GM23338 (cell line): Measurements from ENCODE around the gene UBN1. TPM values are rescaled to one million over a fixed set of nuclear protein-coding genes. Genes with fewer than 3 reads are reported as not detected.

Experiments
- ATAC-seq: fragments of 200-7000 bp; cut with Tn5 transposase; 3 replicates; pipeline ENCODE4 v1.9.1; 2020
- DNase-seq: peaks from one replicate; pipeline ENCODE4 v3.0.0-alpha.2; 2015; ENCODE audit warnings: low spot score
- H2AFZ ChIP-seq: fragments of 200-600 bp; sonication (generic); 2 replicates; pipeline ENCODE4 v1.8.0; 2016; ENCODE audit warnings: antibody characterized with exemption, mild to moderate bottlenecking, moderate library complexity
- H3F3A ChIP-seq: fragments of 200-600 bp; sonication (generic); replicated peaks from 2 replicates; pipeline ENCODE4 v1.8.0; 2017; ENCODE audit warnings: antibody characterized with exemption, mixed run types, low read depth
- H3K27ac ChIP-seq: fragments of 200-600 bp; sonication (generic); 2 replicates; pipeline ENCODE4 v1.6.1; 2016; ENCODE audit warnings: low read depth
- H3K27me3 ChIP-seq: fragments of 200-600 bp; sonication (generic); 2 replicates; pipeline ENCODE4 v1.8.0; 2016; ENCODE audit warnings: mild to moderate bottlenecking, mixed run types, moderate library complexity; ENCODE audit not compliant: insufficient read depth
- H3K36me3 ChIP-seq: fragments of 200-600 bp; sonication (generic); 2 replicates; pipeline ENCODE4 v1.8.0; 2016; ENCODE audit warnings: mild to moderate bottlenecking; ENCODE audit not compliant: insufficient read depth
- H3K4me1 ChIP-seq: fragments of 200-600 bp; sonication (generic); 2 replicates; pipeline ENCODE4 v1.8.0; 2016; ENCODE audit warnings: mild to moderate bottlenecking, moderate library complexity; ENCODE audit not compliant: insufficient read depth
- H3K4me2 ChIP-seq: fragments of 200-600 bp; sonication (generic); 2 replicates; pipeline ENCODE4 v1.7.1; 2017; ENCODE audit warnings: mixed run types
- H3K4me3 ChIP-seq: fragments of 200-600 bp; sonication (generic); 2 replicates; pipeline ENCODE4 v1.6.1; 2016; ENCODE audit warnings: mixed run types
- H3K79me2 ChIP-seq: fragments of 200-600 bp; sonication (generic); replicated peaks from 2 replicates; pipeline ENCODE4 v1.8.0; 2017; ENCODE audit warnings: mild to moderate bottlenecking; ENCODE audit not compliant: insufficient read depth
- H3K9me2 ChIP-seq: fragments of 200-600 bp; sonication (generic); 2 replicates; pipeline ENCODE4 v1.8.0; 2017; ENCODE audit not compliant: insufficient read depth
- H4K20me1 ChIP-seq: fragments of 200-600 bp; sonication (generic); replicated peaks from 2 replicates; pipeline ENCODE4 v1.8.0; 2017; ENCODE audit warnings: mild to moderate bottlenecking; ENCODE audit not compliant: insufficient read depth
- H3K27ac Mint-ChIP-seq: 2 replicates; pipeline ENCODE4 v1.8.0; 2020; ENCODE audit warnings: inconsistent platforms, mild to moderate bottlenecking, moderate library complexity, mixed read lengths
- H3K27me3 Mint-ChIP-seq: 3 replicates; pipeline ENCODE4 v1.8.0; 2022; ENCODE audit warnings: low read depth, mild to moderate bottlenecking, moderate library complexity, mixed read lengths, inconsistent platforms; ENCODE audit not compliant: insufficient read depth, poor library complexity
- H3K36me3 Mint-ChIP-seq: 3 replicates; pipeline ENCODE4 v1.8.0; 2021; ENCODE audit warnings: low read depth, mild to moderate bottlenecking, inconsistent platforms, moderate library complexity, mixed read lengths
- H3K4me1 Mint-ChIP-seq: 3 replicates; pipeline ENCODE4 v1.8.0; 2020; ENCODE audit warnings: mild to moderate bottlenecking, inconsistent platforms, mixed read lengths
- H3K4me3 Mint-ChIP-seq: 3 replicates; pipeline ENCODE4 v1.8.0; 2021; ENCODE audit warnings: moderate library complexity, mild to moderate bottlenecking, inconsistent platforms, mixed read lengths
- H3K9me3 Mint-ChIP-seq: 3 replicates; pipeline ENCODE4 v1.8.0; 2020; ENCODE audit warnings: moderate library complexity, mild to moderate bottlenecking, inconsistent platforms, mixed read lengths
- CREB1 ChIP-seq: fragments of 250-450 bp; sonication (Bioruptor Pico); IDR thresholded peaks from 2 replicates; pipeline ENCODE4 v1.5.0; 2020; ENCODE audit warnings: low read depth, mild to moderate bottlenecking, moderate library complexity
- REST ChIP-seq: IDR thresholded peaks from one replicate; pipeline ENCODE4 v1.6.1; 2018; ENCODE audit warnings: antibody characterized with exemption; ENCODE audit not compliant: unreplicated experiment
- STAT1 ChIP-seq: IDR thresholded peaks from one replicate; pipeline ENCODE4 v1.6.1; 2016; ENCODE audit warnings: antibody characterized with exemption; ENCODE audit not compliant: unreplicated experiment
- polyA plus RNA-seq: library from polyadenylated mRNA; unstranded; fragments of >200 nt; fragmentation: Nextera tagmentation; extraction: Ambion mirVana; gene quantifications from 2 replicates; pipeline ENCODE4 v1.2.1, GENCODE V29; 2016
- total RNA-seq: library from RNA; depleted of rRNA; stranded (reverse); fragments of >200 nt; shearing (Covaris generic); gene quantifications from 2 replicates; pipeline ENCODE4 v1.2.3, GENCODE V29; 2014
- TF ChIP-seq, protein P1 (sequence below): fragments of 250-450 bp; sonication (Bioruptor Pico); IDR thresholded peaks from 2 replicates; pipeline ENCODE4 v1.5.0; 2020; ENCODE audit warnings: mild to moderate bottlenecking, moderate library complexity
- TF ChIP-seq, protein P2 (sequence below), 2 experiments: fragments of 200-600 bp in 1 of 2; sonication (generic) in 1 of 2; conservative IDR thresholded peaks; 2 replicates each; pipeline versions ENCODE4 v1.5.1 to v1.6.1; 2016 to 2017; ENCODE audit warnings: antibody characterized with exemption in 2 of 2, low read depth in 2 of 2, mild to moderate bottlenecking in 2 of 2, moderate library complexity in 1 of 2

UBN1 gene
- total and polyA plus RNA-seq, 2 experiments from 2014 or later: 18.3 to 46.8 TPM

DNA sequence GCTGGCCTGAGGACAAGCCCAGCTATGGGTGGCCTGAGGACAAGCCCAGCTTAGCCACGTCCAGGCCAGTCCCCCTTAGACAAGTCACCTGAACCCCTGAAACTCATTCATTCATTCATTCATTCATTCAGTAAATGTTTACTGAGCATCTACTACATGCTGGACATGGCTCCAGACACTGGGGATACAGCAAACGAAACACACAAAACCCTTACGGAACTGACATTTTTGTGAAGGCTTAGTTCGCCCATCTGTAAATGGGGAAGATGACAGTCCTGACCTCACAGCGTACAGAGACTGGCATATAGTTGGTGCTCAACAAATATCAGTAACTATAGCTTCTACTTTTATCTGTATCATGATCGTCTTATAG, 52.2 kb downstream of the UBN1 start:
- Mint-ChIP-seq H3K27ac (no peak overlapping the region), H3K4me1 (peaks cover 3% of the 10 kb centered on the region; the same call in 1 of the 3 replicates), H3K4me3 (no peak overlapping the region), H3K27me3 (peaks cover 5% of the 10 kb centered on the region), H3K9me3 (peaks cover 5% of the 10 kb centered on the region; the same call in 1 of the 3 replicates), H3K36me3 (peaks cover 39% of the 10 kb centered on the region)
- Histone ChIP-seq H2AFZ (no peak overlapping the region), H3K4me3 (no peak overlapping the region), H3K4me1 (no peaks in the 10 kb centered on the region), H3K79me2 (no peaks in the 10 kb centered on the region), H3K4me2 (no peak overlapping the region), H3K36me3 (no peaks in the 10 kb centered on the region), H3K27ac (no peak overlapping the region), H4K20me1 (no peaks in the 10 kb centered on the region), H3F3A (no peaks in the 10 kb centered on the region), H3K27me3 (no peaks in the 10 kb centered on the region), H3K9me2 (no peaks in the 10 kb centered on the region)
- TF ChIP-seq, protein P1, sequence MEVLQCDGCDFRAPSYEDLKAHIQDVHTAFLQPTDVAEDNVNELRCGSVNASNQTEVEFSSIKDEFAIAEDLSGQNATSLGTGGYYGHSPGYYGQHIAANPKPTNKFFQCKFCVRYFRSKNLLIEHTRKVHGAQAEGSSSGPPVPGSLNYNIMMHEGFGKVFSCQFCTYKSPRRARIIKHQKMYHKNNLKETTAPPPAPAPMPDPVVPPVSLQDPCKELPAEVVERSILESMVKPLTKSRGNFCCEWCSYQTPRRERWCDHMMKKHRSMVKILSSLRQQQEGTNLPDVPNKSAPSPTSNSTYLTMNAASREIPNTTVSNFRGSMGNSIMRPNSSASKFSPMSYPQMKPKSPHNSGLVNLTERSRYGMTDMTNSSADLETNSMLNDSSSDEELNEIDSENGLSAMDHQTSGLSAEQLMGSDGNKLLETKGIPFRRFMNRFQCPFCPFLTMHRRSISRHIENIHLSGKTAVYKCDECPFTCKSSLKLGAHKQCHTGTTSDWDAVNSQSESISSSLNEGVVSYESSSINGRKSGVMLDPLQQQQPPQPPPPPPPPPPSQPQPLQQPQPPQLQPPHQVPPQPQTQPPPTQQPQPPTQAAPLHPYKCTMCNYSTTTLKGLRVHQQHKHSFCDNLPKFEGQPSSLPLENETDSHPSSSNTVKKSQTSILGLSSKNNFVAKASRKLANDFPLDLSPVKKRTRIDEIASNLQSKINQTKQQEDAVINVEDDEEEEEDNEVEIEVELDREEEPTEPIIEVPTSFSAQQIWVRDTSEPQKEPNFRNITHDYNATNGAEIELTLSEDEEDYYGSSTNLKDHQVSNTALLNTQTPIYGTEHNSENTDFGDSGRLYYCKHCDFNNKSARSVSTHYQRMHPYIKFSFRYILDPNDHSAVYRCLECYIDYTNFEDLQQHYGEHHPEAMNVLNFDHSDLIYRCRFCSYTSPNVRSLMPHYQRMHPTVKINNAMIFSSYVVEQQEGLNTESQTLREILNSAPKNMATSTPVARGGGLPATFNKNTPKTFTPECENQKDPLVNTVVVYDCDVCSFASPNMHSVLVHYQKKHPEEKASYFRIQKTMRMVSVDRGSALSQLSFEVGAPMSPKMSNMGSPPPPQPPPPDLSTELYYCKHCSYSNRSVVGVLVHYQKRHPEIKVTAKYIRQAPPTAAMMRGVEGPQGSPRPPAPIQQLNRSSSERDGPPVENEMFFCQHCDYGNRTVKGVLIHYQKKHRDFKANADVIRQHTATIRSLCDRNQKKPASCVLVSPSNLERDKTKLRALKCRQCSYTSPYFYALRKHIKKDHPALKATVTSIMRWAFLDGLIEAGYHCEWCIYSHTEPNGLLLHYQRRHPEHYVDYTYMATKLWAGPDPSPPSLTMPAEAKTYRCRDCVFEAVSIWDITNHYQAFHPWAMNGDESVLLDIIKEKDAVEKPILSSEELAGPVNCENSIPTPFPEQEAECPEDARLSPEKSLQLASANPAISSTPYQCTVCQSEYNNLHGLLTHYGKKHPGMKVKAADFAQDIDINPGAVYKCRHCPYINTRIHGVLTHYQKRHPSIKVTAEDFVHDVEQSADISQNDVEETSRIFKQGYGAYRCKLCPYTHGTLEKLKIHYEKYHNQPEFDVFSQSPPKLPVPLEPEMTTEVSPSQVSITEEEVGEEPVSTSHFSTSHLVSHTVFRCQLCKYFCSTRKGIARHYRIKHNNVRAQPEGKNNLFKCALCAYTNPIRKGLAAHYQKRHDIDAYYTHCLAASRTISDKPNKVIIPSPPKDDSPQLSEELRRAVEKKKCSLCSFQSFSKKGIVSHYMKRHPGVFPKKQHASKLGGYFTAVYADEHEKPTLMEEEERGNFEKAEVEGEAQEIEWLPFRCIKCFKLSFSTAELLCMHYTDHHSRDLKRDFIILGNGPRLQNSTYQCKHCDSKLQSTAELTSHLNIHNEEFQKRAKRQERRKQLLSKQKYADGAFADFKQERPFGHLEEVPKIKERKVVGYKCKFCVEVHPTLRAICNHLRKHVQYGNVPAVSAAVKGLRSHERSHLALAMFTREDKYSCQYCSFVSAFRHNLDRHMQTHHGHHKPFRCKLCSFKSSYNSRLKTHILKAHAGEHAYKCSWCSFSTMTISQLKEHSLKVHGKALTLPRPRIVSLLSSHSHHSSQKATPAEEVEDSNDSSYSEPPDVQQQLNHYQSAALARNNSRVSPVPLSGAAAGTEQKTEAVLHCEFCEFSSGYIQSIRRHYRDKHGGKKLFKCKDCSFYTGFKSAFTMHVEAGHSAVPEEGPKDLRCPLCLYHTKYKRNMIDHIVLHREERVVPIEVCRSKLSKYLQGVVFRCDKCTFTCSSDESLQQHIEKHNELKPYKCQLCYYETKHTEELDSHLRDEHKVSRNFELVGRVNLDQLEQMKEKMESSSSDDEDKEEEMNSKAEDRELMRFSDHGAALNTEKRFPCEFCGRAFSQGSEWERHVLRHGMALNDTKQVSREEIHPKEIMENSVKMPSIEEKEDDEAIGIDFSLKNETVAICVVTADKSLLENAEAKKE (CRISPR knock-in tag): no peak
- TF ChIP-seq REST (no peak), CREB1 (no peak), STAT1 (no peak)
- TF ChIP-seq, protein P2, sequence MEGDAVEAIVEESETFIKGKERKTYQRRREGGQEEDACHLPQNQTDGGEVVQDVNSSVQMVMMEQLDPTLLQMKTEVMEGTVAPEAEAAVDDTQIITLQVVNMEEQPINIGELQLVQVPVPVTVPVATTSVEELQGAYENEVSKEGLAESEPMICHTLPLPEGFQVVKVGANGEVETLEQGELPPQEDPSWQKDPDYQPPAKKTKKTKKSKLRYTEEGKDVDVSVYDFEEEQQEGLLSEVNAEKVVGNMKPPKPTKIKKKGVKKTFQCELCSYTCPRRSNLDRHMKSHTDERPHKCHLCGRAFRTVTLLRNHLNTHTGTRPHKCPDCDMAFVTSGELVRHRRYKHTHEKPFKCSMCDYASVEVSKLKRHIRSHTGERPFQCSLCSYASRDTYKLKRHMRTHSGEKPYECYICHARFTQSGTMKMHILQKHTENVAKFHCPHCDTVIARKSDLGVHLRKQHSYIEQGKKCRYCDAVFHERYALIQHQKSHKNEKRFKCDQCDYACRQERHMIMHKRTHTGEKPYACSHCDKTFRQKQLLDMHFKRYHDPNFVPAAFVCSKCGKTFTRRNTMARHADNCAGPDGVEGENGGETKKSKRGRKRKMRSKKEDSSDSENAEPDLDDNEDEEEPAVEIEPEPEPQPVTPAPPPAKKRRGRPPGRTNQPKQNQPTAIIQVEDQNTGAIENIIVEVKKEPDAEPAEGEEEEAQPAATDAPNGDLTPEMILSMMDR (conservative IDR thresholded peaks at IDR 0.05; ENCODE audit: low read depth in 2 of 2): no peak
- ATAC-seq (no peak), DNase-seq (no peak)
